ENCODE data around the gene SUN2.

Gene SUN2

DNA sequence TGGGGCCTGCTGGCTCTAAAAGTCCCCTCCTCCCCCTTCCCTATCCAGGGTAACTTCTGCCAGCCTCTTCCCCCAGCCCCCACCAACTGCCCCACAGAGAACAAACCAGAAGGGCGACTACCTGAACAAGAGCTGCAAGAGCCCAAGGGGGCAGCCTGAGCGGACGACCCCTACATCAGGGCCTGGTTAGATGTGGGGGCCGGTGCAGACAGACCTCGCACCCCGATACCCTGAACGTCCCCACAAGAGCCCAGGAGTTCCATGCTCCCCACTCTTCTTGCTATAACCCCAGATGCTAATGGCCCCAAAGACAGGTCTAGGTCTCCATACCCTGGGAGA is 20.7 kb downstream of the SUN2 start:
- DNase-seq (ENCODE audit: low spot score): no peak

DNA sequence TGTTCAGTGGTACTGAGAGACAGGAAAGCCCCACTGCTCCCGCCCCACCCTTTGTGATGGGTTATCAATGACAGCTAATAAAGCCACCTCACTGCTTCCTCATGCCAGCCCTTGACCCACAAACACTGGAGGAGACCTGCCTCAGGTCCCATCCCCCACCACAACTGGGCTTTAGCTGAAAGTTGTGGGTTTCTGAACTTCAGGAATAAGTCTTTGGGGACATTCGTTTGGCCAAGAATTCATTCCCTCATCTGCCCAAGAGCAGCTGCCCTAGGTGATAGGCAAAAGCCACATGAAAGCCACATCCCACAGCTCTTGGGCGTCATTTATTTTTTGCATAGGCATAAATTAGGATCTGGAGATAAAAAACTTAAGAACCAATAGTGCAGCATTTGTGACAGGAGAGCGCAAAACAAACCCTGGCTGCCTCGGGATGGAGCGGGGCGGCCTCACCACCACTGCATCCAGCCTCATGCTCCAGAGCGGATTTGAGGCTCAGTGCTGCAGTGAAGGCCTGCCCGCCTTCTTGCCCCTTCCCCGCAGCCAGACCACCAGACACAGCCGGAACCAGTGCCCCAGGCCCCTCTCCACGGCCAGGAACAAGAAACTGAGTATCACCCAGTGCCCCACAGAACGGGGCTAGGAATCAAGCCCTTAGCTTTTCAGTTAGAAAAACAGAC is 21.2 kb downstream of the SUN2 start:
- no peak for DNase-seq (ENCODE audit: low spot score)

DNA sequence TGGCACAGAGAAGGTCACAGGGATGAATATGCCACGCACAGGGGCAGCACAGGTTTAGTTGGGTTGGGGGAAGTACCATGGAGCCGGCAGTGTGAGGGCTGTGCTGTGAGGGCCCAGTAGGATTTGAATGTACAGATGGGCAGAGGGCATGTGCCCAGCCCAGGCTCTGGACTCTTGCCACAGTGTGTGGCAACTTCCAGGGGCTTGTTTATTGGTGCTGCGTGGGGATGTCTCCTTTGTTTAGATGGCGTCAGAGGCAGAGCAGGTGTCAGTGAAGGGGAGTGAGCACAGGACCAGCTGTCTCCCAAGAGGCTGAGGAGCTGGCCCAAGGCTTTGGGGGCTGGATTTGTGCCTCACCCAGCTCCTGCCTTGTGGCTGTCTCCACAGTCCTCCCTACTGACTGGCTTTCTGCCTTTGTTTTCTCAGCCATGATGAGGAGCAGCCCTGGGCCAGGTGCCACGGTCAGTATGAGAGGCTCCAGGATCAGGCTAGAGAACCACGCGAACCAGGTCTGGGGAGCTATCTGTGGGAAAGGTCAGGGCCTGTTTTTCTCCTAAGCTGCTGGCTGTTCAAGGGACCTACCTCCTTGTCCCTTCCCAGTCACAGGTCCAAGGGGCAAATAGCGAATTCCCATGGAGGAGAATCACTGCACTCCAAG is 21.9 kb downstream of the SUN2 start:
- no peak for DNase-seq (ENCODE audit: low spot score)

DNA sequence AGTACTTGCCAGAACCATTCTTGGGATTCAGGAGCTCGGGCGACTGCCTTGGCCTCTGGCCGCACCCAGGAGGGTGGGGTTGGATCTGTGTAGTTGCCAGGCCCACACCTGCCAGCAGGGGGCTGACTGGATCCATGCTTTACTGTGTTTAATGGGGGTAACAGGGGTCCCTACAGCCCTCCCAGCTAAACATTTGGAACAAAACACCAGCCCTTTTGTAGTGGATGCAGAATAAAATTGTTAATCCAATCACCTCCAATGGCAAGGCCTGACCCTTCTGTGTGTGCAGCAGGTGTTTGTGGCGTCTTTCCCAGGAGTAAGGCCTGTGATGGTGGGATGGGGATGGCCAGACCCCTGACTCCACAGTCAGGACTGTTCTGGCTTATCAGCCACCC is 22.5 kb downstream of the SUN2 start:
- no peak for DNase-seq (ENCODE audit: low spot score)

DNA sequence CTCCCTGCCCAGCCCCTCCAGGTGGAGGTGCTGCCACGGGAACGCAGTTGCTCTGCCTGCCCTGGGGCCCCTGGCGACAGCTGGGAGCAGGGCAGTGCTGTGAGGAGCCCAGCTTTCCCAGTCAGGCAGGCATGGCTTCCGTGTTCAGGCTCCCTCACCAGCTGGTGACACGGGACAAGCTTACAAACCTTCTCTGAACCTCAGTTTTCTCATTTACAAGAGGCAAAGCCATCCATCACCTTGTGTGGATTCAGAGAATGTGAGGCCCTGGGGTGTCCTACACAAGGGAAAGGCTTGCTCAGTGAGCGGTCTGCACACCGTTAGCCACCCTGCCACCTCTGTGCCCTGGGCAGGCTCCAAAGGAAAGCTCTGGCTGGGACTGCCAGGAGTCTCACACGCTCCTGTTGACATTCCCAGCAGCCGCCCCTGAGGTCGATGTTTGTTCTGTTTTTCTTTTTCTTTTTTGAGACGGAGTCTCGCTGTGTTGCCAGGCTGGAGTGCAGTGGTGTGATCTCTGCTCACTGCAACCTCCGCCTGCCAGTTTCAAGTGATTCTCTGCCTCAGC is 23.5 kb downstream of the SUN2 start:
- DNase-seq (ENCODE audit: low spot score): no peak

DNA sequence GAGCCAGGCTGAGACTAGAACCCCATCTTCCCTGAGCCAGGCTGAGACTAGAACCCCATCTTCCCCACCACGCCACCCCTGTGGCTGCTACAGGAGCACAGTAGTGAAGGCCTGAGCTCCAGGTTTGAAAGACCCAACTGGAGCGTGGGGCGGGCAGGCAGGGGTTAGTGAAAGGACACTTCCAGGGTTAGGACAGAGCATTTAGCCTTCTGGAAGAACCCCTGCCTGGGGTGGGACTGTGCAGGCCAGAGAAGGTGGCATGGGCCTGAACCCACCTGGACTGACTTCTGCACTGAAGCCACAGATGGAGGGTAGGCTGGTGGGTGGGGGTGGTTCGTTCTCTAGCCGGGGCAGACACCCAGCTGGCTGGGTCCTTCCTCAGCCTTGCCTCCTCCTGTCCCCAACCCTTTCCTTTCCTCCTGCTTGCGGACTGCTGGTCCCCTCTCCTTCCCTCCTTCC is 24.1 kb downstream of the SUN2 start:
- no peak for DNase-seq (ENCODE audit: low spot score)

DNA sequence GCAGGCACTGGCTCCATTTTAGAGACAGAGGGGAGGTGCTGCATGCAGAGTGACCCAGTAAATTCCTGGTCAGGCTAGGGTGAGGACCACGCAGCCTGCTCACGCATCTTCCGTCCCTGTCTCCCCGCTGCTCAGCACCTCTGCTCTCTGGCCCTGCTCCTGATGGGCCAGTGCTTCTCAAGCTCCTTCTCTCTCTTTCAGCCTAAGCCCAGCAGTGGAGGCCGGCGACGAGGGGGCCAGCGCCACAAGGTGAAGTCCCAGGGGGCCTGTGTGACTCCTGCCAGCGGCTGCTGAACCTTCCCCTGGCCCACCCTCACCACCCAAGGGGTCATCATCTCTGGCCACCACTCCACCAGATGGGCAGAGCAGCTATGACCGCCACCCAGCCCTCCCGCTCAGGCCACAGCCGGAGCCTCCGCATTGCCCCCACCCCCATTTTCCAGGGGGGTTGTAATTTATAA is 25.4 kb downstream of the SUN2 start:
- no peak for DNase-seq (ENCODE audit: low spot score)

DNA sequence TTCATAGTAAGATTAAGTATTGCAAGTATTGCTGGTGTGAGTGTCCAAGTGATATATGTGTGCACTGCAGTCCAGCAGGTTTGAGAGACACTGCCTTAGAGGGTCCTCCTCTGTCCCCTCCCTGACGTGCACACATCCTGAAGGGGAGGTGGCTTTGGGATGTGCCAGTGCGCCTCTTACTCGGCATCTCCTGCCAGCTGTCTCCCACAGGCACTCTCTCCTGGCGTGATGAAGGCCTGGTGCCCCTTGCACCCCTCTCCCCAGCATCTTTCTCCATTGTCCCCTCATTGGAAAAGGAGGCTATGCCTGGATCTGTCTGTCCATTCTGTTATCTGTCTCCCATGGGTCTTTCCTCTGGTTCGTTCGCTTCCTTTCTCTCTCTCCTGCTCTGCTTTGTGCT is 25.9 kb downstream of the SUN2 start:
- no peak for DNase-seq (ENCODE audit: low spot score)

DNA sequence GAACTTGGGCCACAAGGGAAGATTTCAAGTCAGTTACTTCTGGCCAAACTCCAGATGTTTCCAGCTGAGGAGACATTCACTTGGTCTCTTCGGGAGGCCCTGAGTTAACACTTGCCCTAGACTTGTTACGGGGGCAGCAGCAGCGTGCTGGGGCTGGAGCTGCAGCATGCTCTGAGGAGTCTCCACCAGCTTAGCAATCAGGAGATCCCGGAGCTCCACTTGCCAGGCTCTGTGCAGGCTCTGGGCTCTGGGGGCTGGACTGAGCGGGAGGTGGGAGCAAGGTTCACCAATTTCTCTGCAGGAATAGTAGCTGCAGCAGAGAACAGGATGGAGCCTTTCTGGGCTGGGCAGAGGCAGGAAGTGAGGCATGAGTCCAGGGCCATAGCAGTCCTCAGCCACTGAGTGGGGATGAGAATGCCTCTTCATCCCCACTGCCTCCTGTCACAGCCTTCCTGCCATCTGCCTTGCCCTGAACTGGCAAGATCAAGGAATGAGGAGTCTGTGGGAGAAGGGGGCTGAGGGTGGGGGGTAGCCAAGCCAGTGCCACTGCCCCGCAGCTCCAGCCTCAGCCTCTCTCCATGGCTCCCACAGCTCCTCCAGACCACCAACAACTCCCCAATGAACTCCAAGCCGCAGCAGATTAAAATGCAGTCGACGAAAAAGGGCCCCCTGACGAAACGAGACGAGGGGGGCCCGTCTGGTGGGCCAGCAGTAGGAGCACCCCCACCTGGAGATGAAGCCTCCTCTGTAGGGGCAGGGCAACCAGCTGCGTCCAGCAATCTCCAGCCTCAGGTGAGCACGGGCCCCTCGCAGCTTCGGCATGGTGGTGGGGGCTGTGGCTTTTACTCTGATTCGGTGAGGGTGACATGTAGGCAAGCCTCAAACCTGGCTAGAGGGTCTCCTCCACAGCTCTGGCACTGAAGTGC is 26.7 kb downstream of the SUN2 start:
- DNase-seq (ENCODE audit: low spot score): no peak

DNA sequence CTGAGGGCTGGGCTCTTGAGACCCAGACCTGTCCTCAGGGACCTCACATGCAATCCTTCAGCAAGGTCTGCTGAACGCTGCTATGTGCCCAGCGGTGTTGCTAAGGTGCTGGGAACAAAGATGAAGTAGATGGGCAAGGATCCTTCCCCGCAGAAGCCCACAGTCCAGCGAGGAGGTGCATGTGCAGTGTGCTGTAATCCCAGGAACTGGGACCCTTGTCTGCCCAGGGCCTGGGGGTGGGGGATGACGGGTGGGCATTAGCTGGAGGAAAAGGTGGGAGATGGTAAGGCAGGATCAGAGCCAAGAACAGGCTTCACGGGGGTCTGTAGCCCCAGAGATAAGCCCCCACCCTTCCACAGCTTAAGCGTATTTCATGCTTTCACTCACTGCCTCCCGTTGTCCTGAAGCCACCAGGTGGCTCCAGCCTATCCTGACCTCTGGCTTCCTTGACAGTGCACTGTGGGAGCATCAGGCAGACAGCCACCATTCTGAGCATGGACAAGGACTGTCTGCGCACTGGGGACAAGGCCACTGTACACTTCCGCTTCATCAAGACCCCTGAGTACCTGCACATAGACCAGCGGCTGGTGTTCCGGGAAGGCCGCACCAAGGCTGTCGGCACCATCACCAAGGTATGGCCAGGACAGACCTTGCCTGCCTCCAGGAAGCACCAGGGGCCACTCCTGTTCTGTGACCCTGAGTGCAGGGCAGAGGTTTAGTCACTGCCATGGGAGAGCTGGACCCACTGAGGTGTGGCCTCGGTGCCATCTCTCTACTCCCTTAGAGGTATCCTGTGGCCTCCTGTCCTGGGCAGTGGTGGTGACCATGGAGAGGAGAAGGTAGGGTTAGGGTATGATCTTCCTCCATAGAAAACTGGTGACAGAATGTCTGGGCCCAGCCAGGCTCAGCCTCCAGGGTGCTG is 28.0 kb downstream of the SUN2 start:
- DNase-seq (ENCODE audit: low spot score): no peak

DNA sequence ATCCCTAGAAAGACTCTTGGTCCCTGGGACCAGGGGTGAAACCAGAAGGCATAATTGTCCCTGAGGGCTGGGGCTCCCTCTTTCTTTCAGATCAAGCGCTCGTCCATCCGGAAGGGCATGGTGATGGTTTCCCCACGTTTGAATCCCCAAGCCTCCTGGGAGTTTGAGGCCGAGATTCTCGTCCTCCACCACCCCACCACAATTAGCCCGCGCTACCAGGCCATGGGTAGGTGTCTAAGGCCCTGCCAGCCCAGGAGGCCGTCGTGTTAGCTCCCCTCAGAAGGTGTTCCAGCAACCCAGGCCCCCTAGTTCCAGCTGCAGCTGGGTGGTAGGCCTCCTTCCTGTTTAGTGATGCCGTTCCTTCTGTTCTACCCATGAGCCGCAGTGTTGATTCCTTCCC is 28.7 kb downstream of the SUN2 start:
- no peak for DNase-seq (ENCODE audit: low spot score)

DNA sequence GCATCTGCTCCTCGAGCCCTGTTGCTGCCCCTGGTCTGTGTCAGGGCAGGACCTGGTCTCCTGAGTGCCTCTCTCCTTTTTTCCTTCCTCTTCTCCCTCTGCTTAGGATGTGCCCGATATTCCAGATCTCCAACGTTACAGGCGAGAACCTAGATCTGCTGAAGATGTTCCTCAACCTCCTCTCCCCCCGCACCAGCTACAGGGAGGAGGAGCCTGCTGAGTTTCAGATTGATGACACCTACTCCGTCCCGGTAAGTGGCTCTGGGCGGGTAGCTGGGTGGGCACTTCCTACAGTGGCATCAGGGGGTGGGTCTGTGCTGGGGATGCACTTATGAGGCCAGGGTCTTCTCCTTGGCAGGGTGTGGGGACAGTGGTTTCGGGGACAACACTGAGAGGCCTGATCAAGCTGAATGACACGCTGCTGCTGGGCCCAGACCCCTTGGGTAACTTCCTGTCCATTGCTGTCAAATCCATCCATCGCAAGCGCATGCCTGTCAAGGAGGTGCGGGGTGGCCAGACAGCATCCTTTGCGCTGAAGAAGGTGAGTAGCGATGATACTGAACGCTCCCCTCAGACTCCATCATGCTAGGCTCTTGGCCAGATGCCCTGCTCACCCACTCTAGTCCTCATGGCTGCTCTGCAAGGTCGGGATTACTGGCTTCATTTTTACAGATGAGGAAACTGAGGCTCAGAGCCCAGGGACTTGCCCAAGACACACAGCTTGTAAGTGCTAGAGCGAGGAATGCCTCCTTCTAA is 29.7 kb downstream of the SUN2 start:
- DNase-seq (ENCODE audit: low spot score): no peak

DNA sequence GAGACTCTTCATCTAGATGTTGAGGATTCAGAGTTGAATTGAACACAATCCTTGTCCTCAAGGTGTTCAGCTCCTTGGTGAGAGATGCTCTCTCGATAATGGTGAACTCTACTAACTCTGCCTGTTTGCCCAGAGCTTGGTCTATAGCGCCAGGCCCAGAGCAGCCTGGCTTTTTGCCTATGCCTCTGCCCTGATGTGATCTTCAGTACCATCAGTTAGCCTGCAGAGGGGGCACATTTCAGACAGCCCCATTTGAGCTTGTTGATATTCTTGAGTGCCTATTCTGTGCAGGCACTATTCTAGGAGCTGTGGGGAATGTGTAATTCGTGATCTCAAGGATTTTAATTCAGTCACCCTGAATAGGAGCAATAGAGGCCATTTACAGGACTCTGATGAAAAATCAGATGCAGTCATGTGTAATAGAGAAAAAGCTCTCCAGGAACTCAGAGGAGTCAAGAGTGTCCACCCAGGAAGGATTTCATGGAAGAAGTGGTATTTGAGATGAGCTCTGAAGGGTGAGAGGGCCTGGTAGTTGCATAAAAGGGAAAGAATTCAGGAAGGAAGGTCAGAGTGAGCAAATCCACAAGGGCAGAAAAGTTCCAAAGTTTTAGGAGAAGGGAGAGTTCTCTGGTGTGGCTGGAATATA is 30.7 kb downstream of the SUN2 start:
- DNase-seq (ENCODE audit: low spot score): peak; percentile 28

DNA sequence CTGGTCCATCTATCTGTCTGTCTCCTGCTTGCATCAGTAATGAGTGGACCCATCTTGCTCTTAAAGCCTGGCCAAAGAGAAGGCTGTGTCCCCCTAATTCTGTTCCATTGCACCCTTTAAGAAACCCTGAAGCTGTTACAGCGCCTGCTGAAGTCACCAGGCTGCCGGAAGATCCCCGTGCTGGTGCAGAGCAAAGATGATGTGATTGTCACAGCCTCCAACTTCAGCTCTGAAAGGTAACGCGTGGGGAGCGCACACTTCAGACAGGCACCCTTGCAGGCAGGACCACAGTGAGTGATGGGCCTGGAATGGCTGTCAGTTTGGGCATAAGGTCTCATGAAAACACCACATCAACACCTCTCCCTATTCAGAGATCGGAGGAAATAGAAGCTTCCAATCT is 31.6 kb downstream of the SUN2 start:
- no peak for DNase-seq (ENCODE audit: low spot score)

DNA sequence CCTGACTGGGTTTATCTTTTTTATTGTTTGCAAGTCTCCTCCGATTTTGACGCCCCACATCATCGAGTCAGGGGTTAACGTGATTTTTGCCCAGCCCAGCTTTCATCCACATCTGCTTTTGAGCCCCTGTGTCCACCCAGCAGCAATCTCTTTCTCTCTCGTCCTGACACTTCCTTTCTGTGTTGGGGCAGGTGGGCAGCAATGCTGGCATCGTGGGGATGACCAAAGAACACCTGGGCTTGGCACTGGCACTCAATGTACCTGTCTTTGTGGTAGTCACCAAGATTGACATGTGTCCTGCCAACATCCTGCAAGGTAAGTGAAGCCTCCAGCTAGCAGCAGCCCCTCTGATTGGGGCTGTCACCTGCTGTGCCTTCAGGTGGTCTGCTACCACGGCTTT is 34.2 kb downstream of the SUN2 start:
- no peak for DNase-seq (ENCODE audit: low spot score)

DNA sequence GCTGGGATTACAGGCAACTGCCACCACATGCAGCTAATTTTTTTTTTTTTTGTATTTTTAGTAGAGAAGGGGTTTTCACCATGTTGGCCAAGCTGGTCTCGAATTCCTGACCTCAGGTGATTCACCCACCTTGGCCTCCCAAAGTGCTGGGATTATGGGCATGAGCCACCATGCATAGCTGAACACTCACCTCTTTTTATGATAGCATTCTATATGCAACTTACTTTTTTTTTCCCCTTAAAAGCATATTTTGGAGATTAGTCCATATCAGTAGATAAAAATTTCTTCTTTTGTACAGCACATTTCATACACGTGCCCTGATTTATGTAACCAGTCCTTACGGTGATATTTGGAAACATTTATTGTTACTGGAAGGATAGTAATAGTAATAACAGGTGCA is 35.4 kb downstream of the SUN2 start:
- DNase-seq (ENCODE audit: low spot score): no peak

DNA sequence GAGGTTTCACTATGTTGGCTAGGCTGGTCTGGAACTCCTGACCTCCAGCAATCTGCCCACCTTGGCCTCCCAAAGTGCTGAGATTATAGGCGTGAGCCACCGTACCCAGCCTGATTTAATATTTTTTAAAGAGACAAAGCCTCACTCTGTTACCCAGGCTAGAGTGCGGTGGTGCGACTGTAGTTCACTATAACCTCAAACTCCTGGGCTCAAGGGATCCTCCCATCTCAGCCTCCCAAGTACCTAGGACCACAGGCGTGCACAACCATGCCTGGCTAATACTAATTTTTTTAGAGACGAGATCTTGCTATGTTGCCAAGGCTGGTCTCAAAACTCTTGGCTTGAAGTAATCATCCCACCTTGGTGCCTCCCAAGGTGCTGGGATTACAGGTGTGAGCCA is 36.6 kb downstream of the SUN2 start:
- DNase-seq (ENCODE audit: low spot score): no peak

DNA sequence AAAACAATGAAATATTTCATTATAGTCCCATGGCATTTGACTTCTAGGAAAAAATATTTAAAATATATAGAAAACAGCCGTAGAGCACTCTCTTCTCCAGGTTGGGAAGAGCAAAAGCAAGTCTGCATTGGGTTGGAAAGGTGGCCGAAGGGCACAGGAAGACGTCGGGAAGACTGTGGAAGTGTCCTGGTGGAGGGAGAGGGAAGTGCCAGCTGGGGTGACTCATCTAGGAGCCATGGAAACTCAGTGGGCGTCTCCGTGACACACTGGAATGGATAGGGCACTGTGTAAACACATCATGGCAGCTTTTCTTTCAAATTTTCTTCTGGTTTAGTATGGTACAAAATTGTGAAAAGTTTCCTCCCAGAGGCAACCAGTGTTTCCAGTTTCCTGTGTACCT is 37.4 kb downstream of the SUN2 start:
- peak; percentile 70 for DNase-seq (ENCODE audit: low spot score)

DNA sequence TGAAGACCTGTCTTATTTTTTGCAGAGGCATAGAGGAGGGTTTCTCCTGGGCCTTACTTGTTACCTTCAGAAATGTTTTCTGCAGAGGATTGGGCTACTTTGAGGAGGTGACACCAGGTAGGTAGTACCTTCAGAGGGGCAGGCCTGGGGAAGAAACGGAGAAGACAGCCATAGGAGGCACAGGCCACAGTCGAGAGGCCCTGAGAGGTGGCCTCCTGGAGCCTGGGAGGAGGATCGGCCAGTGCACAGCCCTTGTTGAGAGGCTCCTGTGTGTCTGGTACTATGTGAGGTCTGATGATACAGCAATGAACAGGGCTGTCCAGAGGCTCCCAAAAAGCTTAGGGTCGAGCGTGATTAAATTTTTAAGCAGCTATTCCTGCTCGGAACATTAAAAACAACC is 38.6 kb downstream of the SUN2 start:
- DNase-seq (ENCODE audit: low spot score): no peak

DNA sequence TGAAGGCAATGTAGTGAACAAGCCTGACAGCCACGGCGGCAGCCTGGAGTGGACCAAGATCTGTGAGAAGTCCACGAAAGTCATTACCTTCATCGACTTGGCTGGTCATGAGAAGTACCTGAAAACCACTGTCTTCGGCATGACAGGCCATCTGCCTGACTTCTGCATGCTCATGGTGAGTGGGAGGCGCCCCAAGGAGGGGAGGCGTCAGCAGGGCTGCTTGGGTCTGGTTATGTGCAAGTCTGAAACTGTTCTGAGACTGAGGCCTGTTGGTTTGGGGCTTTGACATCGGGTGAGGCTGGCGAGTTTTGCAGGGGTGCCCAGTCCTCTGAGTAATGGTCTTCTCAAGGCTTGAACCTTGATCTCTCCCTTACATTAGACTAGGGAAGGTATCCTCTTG is 39.0 kb downstream of the SUN2 start:
- no peak for DNase-seq (ENCODE audit: low spot score)
